ENCODE measurements around the gene GNAQ. TPM values are rescaled to one million over a fixed set of nuclear protein-coding genes. Genes with fewer than 3 reads are reported as not detected.
"Not testable (repeated sequence)": the region's sequence is repeated elsewhere in the genome, so short reads cannot be mapped to it uniquely, and the experiment has no call there.

The GNAQ gene
- total RNA-seq, 1 experiment from 2014 or later = 48.6 TPM

DNA sequence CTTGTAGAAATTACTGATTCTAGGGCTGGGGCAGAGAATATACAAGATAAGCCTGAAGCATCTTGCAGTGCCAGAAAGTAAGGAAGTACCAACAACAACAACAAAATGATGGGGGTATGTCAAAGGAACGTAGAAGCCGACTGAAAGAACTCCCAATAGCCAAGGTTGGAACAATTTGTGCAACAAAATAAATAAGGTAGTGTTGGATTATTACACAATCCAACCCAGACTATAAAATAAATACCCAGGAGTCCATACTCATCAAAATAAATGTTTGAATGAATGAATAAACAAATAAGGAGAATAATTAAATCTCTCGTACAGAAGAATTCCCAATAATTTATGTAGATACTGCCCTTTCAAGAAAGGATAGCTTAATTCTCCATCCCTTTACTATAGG is 31.1 kb upstream of the GNAQ start:
- H2BK120ac ChIP-seq (ENCODE audit: low read depth, low read length, poor library complexity, severe bottlenecking) = no peak overlapping the region
- H3K4ac ChIP-seq (ENCODE audit: low read depth, low read length) = no peak overlapping the region
- no peak overlapping the region for H3K56ac ChIP-seq (ENCODE audit: insufficient read length, low read depth, low read length)
- H3K14ac ChIP-seq (ENCODE audit: insufficient read depth, low read length) = no peak overlapping the region
- H3K18ac ChIP-seq (ENCODE audit: insufficient read length, low read depth, low read length) = no peak overlapping the region
- H3K27me3 Mint-ChIP-seq (ENCODE audit: low read depth) = no peaks in the 10 kb centered on the region; the same call in 1 of the 2 replicates
- H2AK5ac ChIP-seq (ENCODE audit: insufficient read length, low read length) = no peak overlapping the region
- no peak overlapping the region for H4K91ac ChIP-seq (ENCODE audit: insufficient read length, low read depth, low read length)
- no peak overlapping the region for H3K27ac ChIP-seq (ENCODE audit: insufficient read length, low read depth, low read length)
- no peak overlapping the region for H3K4me3 Mint-ChIP-seq
- peaks cover 10 to 18% (median 18%) of the 10 kb centered on the region in 3 experiments for H3K36me3 Mint-ChIP-seq (ENCODE audit: insufficient read depth in 1 of 3, low read depth in 3 of 3)
- peaks cover 31 to 37% of the 10 kb centered on the region in 2 experiments for H3K9me3 Mint-ChIP-seq
- WGBS (ENCODE audit: extremely low coverage, insufficient read length, low lambda C conversion rate) = no CpG with 5 or more reads among the region's 3 CpGs
- H3K27ac Mint-ChIP-seq = no peak overlapping the region
- no peak overlapping the region for H3K23ac ChIP-seq (ENCODE audit: insufficient read length, low read depth, low read length)
- no peak overlapping the region for H2BK15ac ChIP-seq (ENCODE audit: low read depth, low read length)
- no peak overlapping the region for H3K4me2 ChIP-seq (ENCODE audit: insufficient read depth, insufficient read length, low read length)
- no peak overlapping the region for H4K5ac ChIP-seq (ENCODE audit: insufficient read length, low read depth, low read length)
- H4K8ac ChIP-seq (replicated peaks; ENCODE audit: insufficient read length, low read depth, low read length) = no peak overlapping the region
- H3K9ac ChIP-seq (ENCODE audit: extremely low read depth, insufficient read length, low read length) = no peak overlapping the region
- TF ChIP-seq, protein P1, sequence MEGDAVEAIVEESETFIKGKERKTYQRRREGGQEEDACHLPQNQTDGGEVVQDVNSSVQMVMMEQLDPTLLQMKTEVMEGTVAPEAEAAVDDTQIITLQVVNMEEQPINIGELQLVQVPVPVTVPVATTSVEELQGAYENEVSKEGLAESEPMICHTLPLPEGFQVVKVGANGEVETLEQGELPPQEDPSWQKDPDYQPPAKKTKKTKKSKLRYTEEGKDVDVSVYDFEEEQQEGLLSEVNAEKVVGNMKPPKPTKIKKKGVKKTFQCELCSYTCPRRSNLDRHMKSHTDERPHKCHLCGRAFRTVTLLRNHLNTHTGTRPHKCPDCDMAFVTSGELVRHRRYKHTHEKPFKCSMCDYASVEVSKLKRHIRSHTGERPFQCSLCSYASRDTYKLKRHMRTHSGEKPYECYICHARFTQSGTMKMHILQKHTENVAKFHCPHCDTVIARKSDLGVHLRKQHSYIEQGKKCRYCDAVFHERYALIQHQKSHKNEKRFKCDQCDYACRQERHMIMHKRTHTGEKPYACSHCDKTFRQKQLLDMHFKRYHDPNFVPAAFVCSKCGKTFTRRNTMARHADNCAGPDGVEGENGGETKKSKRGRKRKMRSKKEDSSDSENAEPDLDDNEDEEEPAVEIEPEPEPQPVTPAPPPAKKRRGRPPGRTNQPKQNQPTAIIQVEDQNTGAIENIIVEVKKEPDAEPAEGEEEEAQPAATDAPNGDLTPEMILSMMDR (conservative IDR thresholded peaks at IDR 0.05) = no peak
- H3K27me3 ChIP-seq (ENCODE audit: insufficient read depth, low read length) = no peaks in the 10 kb centered on the region; the same call in 1 of the 2 replicates
- no peaks in the 10 kb centered on the region for H4K20me1 ChIP-seq (ENCODE audit: control insufficient read depth, insufficient read depth, insufficient read length)
- no peak overlapping the region for H2BK5ac ChIP-seq (ENCODE audit: insufficient read length, low read length)
- H3K23me2 ChIP-seq (ENCODE audit: insufficient read length, low read depth, low read length, poor library complexity, severe bottlenecking) = no peaks in the 10 kb centered on the region
- H2BK20ac ChIP-seq (ENCODE audit: low read depth, low read length, poor library complexity, severe bottlenecking) = no peak overlapping the region
- no peaks in the 10 kb centered on the region for H3K79me2 ChIP-seq (ENCODE audit: insufficient read depth, low read length)
- H3K79me1 ChIP-seq (ENCODE audit: insufficient read depth, low read depth, low read length, poor library complexity, severe bottlenecking) = no peaks in the 10 kb centered on the region
- DNase-seq = no peak
- H3K4me1 Mint-ChIP-seq = no peaks in the 10 kb centered on the region
- no peak overlapping the region for H2AFZ ChIP-seq (ENCODE audit: low read length)
- H3K9me3 ChIP-seq (ENCODE audit: control insufficient read depth, low read depth, low read length) = peaks cover 5% of the 10 kb centered on the region
- H3K4me1 ChIP-seq (ENCODE audit: insufficient read depth, low read length) = no peaks in the 10 kb centered on the region
- no peak overlapping the region for H3T11ph ChIP-seq (ENCODE audit: low read length)
- H2BK12ac ChIP-seq (ENCODE audit: insufficient read length, low read depth, low read length) = no peak overlapping the region

DNA sequence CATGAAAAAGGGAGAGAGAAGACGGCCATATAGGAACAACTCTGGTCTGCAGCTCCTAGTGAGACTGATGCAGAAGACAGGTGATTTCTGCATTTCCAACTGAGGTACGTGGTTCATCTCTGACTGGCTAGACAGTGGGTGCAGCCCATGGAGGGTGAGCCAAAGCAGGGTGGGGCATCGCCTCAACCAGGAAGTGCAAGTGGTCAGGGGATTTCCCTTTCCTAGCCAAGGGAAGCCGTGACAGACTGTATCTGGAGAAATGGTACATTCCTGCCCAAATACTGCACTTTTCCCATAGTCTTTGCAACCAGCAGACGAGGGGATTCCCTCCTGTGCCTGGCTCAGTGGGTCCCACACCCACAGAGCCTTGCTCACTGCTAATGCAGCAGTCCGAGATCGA is 22.6 kb upstream of the GNAQ start:
- H3K79me2 ChIP-seq (ENCODE audit: insufficient read depth, low read length); H3K27ac ChIP-seq (ENCODE audit: insufficient read length, low read depth, low read length); H4K8ac ChIP-seq (replicated peaks; ENCODE audit: insufficient read length, low read depth, low read length); H3K36me3 Mint-ChIP-seq (ENCODE audit: insufficient read depth in 1 of 3, low read depth in 3 of 3); H3K4me1 Mint-ChIP-seq; H3K56ac ChIP-seq (ENCODE audit: insufficient read length, low read depth, low read length); H3K27ac Mint-ChIP-seq; H4K20me1 ChIP-seq (ENCODE audit: control insufficient read depth, insufficient read depth, insufficient read length); H4K91ac ChIP-seq (ENCODE audit: insufficient read length, low read depth, low read length); H3K9ac ChIP-seq (ENCODE audit: extremely low read depth, insufficient read length, low read length); H3K14ac ChIP-seq (ENCODE audit: insufficient read depth, low read length); DNase-seq; H3K79me1 ChIP-seq (ENCODE audit: insufficient read depth, low read depth, low read length, poor library complexity, severe bottlenecking); H3K23me2 ChIP-seq (ENCODE audit: insufficient read length, low read depth, low read length, poor library complexity, severe bottlenecking); H2BK12ac ChIP-seq (ENCODE audit: insufficient read length, low read depth, low read length); H3K4me1 ChIP-seq (ENCODE audit: insufficient read depth, low read length); H3T11ph ChIP-seq (ENCODE audit: low read length); H3K9me3 ChIP-seq (ENCODE audit: control insufficient read depth, low read depth, low read length); H3K23ac ChIP-seq (ENCODE audit: insufficient read length, low read depth, low read length); H2BK5ac ChIP-seq (ENCODE audit: insufficient read length, low read length); H2BK20ac ChIP-seq (ENCODE audit: low read depth, low read length, poor library complexity, severe bottlenecking); H2AFZ ChIP-seq (ENCODE audit: low read length); H3K18ac ChIP-seq (ENCODE audit: insufficient read length, low read depth, low read length); H3K4ac ChIP-seq (ENCODE audit: low read depth, low read length); H3K4me3 Mint-ChIP-seq; H3K27me3 ChIP-seq (ENCODE audit: insufficient read depth, low read length); H4K5ac ChIP-seq (ENCODE audit: insufficient read length, low read depth, low read length); H2AK5ac ChIP-seq (ENCODE audit: insufficient read length, low read length); H3K4me2 ChIP-seq (ENCODE audit: insufficient read depth, insufficient read length, low read length); H2BK120ac ChIP-seq (ENCODE audit: low read depth, low read length, poor library complexity, severe bottlenecking); H2BK15ac ChIP-seq (ENCODE audit: low read depth, low read length); H3K27me3 Mint-ChIP-seq (ENCODE audit: low read depth): not testable (repeated sequence)
- peaks cover 2 to 18% of the 10 kb centered on the region in 2 experiments; a peak in 4 of 5 replicates for H3K9me3 Mint-ChIP-seq
- no CpG with 5 or more reads among the region's 7 CpGs for WGBS (ENCODE audit: extremely low coverage, insufficient read length, low lambda C conversion rate)
